ENCODE data around the gene COX19. TPM values are rescaled to one million over a fixed set of nuclear protein-coding genes. Genes with fewer than 3 reads are reported as not detected.

Gene COX19
- total and polyA plus RNA-seq, 10 donors, result 7.1 to 29.1 (median 15.2) TPM

DNA sequence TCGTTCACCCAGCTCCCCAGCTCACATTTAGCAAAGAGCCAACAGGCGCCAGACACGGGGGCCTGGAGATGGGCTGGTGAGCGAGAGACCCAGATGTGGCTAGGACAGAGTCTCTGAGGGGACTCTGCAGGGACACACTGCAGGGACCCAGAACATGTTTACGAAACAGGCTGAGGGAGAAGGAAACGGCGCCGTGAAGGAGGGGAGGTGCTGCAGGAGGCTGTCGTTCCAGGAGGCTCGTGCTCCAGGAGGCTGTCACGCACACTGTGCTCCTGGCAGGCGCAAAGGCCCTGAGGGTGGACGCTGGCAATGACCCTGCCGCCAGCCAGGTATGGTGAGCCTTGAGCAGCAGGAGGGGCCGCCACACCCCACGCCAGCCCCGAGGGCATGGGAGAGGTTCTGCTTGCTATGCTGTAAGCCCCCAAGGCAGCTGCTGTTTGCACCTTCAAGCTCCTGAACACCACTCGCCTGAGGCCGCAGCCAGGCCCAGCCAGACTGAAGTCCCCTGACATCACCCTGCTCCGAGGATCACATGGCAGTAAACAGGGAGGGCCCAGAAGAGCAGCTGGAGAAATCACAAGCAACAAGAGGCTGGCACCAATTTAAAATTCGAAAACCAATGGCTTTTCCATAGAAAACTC, 48.2 kb downstream of the COX19 start:
- Histone ChIP-seq H3K9me3 (no peaks in the 10 kb centered on the region), H3K27me3 (replicated peaks in 1 of 7) (peaks cover 0 to 3% (median 0%) of the 10 kb centered on the region in 7 donors), H3K27ac (peak overlapping the region in 1 of 8 donors; percentile 33), H3K4me1 (peaks cover 10 to 97% (median 39%) of the 10 kb centered on the region in 6 donors), H3K36me3 (peaks cover 0 to 12% (median 0%) of the 10 kb centered on the region in 6 donors), H3K4me3 (no peak overlapping the region)
- intact Hi-C loops (cut with DNase I; ENCODE audit: low total_unique reads), result no loop called here
- TF ChIP-seq POLR2AphosphoS5 (IDR thresholded peaks at IDR 0.05) (no peak), POLR2A (IDR thresholded peaks at IDR 0.05) (no peak)
- TF ChIP-seq, protein P1, sequence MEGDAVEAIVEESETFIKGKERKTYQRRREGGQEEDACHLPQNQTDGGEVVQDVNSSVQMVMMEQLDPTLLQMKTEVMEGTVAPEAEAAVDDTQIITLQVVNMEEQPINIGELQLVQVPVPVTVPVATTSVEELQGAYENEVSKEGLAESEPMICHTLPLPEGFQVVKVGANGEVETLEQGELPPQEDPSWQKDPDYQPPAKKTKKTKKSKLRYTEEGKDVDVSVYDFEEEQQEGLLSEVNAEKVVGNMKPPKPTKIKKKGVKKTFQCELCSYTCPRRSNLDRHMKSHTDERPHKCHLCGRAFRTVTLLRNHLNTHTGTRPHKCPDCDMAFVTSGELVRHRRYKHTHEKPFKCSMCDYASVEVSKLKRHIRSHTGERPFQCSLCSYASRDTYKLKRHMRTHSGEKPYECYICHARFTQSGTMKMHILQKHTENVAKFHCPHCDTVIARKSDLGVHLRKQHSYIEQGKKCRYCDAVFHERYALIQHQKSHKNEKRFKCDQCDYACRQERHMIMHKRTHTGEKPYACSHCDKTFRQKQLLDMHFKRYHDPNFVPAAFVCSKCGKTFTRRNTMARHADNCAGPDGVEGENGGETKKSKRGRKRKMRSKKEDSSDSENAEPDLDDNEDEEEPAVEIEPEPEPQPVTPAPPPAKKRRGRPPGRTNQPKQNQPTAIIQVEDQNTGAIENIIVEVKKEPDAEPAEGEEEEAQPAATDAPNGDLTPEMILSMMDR (IDR thresholded peaks at IDR 0.05 in 8 of 11, conservative IDR thresholded peaks at IDR 0.05 in 3 of 11), result no peak
- peak; percentile 70 for DNase-seq
- WGBS, 5 donors, result 71 to 87% (median 80%) methylated on average over 17 to 21 of the region's 21 CpGs

- TF ChIP-seq, protein P1 (IDR thresholded peaks at IDR 0.05 in 8 of 11, conservative IDR thresholded peaks at IDR 0.05 in 3 of 11), result no peak
- TF ChIP-seq POLR2A (IDR thresholded peaks at IDR 0.05), result no peak
- TF ChIP-seq POLR2AphosphoS5 (IDR thresholded peaks at IDR 0.05), result no peak
- H3K27ac ChIP-seq, result peak overlapping the region in 4 of 8 donors; percentile 44 to 95 (median 64)
- H3K9me3 ChIP-seq, result no peaks in the 10 kb centered on the region
- no peak overlapping the region for H3K4me3 ChIP-seq
- intact Hi-C loops (cut with DNase I; ENCODE audit: low total_unique reads), result no loop called here
- H3K36me3 ChIP-seq, result peaks cover 0 to 12% (median 0%) of the 10 kb centered on the region in 6 donors
- H3K27me3 ChIP-seq (replicated peaks in 1 of 7), result peaks cover 0 to 9% (median 0%) of the 10 kb centered on the region in 7 donors
- DNase-seq, result peak; percentile 76
- 80 to 87% (median 82%) methylated on average over 20 to 47 of the region's 47 CpGs for WGBS, 5 donors
- H3K4me1 ChIP-seq, result peaks cover 16 to 97% (median 44%) of the 10 kb centered on the region in 6 donors
Measured at GRCh38 chr7:926061-927030, 49.0 kb downstream of the COX19 start.

GRCh38 chr7:925601-926000, 49.7 kb downstream of the COX19 start:
- intact Hi-C loops (cut with DNase I; ENCODE audit: low total_unique reads), result no loop called here
- peak; percentile 88 for DNase-seq
- Histone ChIP-seq H3K9me3 (no peaks in the 10 kb centered on the region), H3K27ac (peak overlapping the region in 5 of 8 donors; percentile 38 to 95 (median 61)), H3K27me3 (replicated peaks in 1 of 7) (peaks cover 0 to 9% (median 0%) of the 10 kb centered on the region in 7 donors), H3K4me3 (no peak overlapping the region), H3K36me3 (peaks cover 0 to 12% (median 0%) of the 10 kb centered on the region in 6 donors), H3K4me1 (peaks cover 16 to 97% (median 48%) of the 10 kb centered on the region in 6 donors)
- TF ChIP-seq POLR2AphosphoS5 (IDR thresholded peaks at IDR 0.05), result peak in 2 of 3 donors; percentile 34 to 67
- TF ChIP-seq, protein P1 (IDR thresholded peaks at IDR 0.05 in 8 of 11, conservative IDR thresholded peaks at IDR 0.05 in 3 of 11), result no peak
- WGBS, 5 donors, result 27 to 57% (median 48%) methylated on average over 3 to 18 of the region's 18 CpGs

Measured in spleen (tissue), 11 donors.